ENCODE measurements around the gene SUDS3.

SUDS3 gene

DNA sequence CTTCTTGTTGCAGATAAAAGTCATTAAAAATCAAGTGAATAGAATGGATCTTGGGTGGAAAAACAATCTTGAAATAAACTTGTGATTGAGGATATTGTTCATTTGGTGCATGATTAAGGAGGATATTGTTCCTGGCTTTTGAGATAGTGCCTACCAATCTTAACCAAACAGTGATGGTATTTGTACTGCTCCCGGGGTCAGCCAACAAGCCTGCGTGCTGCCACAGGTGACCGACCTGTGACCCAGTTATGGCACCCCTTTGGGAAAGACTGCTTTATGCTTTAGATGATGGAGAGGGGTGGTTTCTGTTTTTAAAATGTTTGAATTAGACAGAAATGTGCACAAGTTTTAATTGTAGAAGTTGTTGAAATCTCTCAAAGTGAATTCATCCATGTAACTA, 41.6 kb downstream of the SUDS3 start:
- H3K36me3 ChIP-seq (ENCODE audit: low read depth), result peaks cover 17% of the 10 kb centered on the region
- peaks cover 12% of the 10 kb centered on the region for H3K4me1 ChIP-seq (ENCODE audit: insufficient read depth, poor library complexity, severe bottlenecking)
- H3K27me3 ChIP-seq (ENCODE audit: insufficient read depth, poor library complexity, severe bottlenecking), result no peaks in the 10 kb centered on the region
- no peak for DNase-seq (ENCODE audit: low spot score)
- H3K4me3 ChIP-seq (ENCODE audit: severe bottlenecking), result no peak overlapping the region
- H3K27ac ChIP-seq (ENCODE audit: poor library complexity, severe bottlenecking), result peak overlapping the region; percentile 34
- H3K9me3 ChIP-seq (ENCODE audit: severe bottlenecking), result no peaks in the 10 kb centered on the region
- ATAC-seq (ENCODE audit: low read depth), result no peak
- TF ChIP-seq, protein P1, sequence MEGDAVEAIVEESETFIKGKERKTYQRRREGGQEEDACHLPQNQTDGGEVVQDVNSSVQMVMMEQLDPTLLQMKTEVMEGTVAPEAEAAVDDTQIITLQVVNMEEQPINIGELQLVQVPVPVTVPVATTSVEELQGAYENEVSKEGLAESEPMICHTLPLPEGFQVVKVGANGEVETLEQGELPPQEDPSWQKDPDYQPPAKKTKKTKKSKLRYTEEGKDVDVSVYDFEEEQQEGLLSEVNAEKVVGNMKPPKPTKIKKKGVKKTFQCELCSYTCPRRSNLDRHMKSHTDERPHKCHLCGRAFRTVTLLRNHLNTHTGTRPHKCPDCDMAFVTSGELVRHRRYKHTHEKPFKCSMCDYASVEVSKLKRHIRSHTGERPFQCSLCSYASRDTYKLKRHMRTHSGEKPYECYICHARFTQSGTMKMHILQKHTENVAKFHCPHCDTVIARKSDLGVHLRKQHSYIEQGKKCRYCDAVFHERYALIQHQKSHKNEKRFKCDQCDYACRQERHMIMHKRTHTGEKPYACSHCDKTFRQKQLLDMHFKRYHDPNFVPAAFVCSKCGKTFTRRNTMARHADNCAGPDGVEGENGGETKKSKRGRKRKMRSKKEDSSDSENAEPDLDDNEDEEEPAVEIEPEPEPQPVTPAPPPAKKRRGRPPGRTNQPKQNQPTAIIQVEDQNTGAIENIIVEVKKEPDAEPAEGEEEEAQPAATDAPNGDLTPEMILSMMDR (IDR thresholded peaks at IDR 0.05; ENCODE audit: poor library complexity, severe bottlenecking), result no peak

DNA sequence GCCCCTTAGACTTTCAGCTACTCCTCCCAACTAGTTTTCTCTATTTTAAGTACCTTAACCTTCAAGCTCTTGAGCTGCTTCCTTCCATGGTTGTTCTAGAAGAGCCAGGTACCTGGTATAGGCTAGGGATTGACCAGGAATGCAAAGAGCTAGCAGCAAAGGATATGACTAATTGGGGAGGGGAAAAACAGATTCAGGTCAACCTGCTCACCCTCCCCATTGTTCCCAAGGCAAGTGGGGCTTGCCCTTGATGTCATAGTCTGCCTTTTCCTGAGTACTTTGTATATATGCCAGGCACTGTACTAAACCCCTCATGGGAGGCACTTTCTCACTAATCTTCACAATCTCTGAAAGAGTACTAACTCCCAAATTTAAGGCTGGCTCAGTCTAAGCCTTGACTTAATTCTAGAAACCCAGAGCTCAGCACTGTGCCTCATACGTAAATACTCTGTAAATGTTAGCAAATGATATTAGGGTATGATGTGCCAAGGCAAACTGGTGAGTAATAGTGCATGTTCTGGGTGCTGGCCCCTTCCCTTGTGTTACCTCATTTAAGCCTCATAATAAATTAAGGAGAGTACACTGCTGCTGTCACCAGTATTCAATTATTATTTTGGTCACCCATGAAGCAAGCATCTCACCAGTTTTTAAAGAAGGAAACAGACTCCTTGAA, 42.2 kb downstream of the SUDS3 start:
- Histone ChIP-seq H3K27ac (ENCODE audit: poor library complexity, severe bottlenecking) (peak overlapping the region; percentile 34), H3K9me3 (ENCODE audit: severe bottlenecking) (no peaks in the 10 kb centered on the region), H3K4me1 (ENCODE audit: insufficient read depth, poor library complexity, severe bottlenecking) (peaks cover 12% of the 10 kb centered on the region), H3K27me3 (ENCODE audit: insufficient read depth, poor library complexity, severe bottlenecking) (no peaks in the 10 kb centered on the region), H3K36me3 (ENCODE audit: low read depth) (peaks cover 11% of the 10 kb centered on the region), H3K4me3 (ENCODE audit: severe bottlenecking) (no peak overlapping the region)
- no peak for DNase-seq (ENCODE audit: low spot score)
- ATAC-seq (ENCODE audit: low read depth), result peak; percentile 83
- TF ChIP-seq, protein P1 (IDR thresholded peaks at IDR 0.05; ENCODE audit: poor library complexity, severe bottlenecking), result no peak

DNA sequence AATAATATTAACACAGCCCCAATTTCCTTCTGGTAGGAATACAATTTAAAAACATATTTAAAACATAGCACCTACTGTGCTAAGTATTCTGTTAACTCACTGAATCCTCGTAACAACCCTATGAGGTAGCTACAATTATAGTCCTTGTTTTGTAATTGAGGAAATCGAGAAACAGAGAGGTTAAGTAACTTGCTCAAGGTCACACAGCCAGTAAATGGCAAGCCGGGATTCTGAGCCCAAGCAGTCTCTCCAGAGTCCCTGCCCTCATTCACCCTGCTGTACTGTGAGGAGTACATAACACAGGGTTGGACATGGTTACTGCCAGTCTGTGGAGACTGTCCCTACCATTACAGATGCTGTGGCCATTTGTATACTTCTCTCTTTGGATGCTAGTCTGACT, 44.3 kb downstream of the SUDS3 start:
- Histone ChIP-seq H3K27me3 (ENCODE audit: insufficient read depth, poor library complexity, severe bottlenecking) (no peaks in the 10 kb centered on the region), H3K27ac (ENCODE audit: poor library complexity, severe bottlenecking) (no peak overlapping the region), H3K36me3 (ENCODE audit: low read depth) (no peaks in the 10 kb centered on the region; the same call in 1 of the 2 replicates), H3K9me3 (ENCODE audit: severe bottlenecking) (no peaks in the 10 kb centered on the region), H3K4me1 (ENCODE audit: insufficient read depth, poor library complexity, severe bottlenecking) (peaks cover 12% of the 10 kb centered on the region), H3K4me3 (ENCODE audit: severe bottlenecking) (no peak overlapping the region)
- TF ChIP-seq, protein P1 (IDR thresholded peaks at IDR 0.05; ENCODE audit: poor library complexity, severe bottlenecking), result no peak
- ATAC-seq (ENCODE audit: low read depth) (no peak), DNase-seq (ENCODE audit: low spot score) (no peak)

DNA sequence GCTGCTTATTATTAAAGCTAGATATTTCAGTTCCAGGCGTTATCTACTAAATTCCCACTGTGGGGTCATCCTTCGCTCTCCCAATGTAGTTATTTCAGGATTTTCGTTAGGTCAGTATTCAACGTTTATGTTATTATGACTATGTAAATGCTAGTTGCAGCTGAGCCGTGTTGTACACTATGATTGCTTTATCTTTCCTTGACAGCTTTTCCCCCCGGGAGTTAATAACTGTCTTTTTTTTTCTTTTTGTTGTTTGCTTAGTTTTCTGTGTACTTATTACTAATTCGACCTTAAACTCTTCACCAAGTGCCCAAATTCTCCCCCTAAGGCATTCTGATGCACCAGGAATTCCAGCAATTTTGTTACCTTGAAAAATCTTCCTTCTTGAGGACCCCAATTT, 48.5 kb downstream of the SUDS3 start:
- ATAC-seq (ENCODE audit: low read depth) (no peak), DNase-seq (ENCODE audit: low spot score) (no peak)
- no peaks in the 10 kb centered on the region for H3K27me3 ChIP-seq (ENCODE audit: insufficient read depth, poor library complexity, severe bottlenecking)
- no peak overlapping the region for H3K4me3 ChIP-seq (ENCODE audit: severe bottlenecking)
- H3K27ac ChIP-seq (ENCODE audit: poor library complexity, severe bottlenecking), result no peak overlapping the region
- no peaks in the 10 kb centered on the region for H3K4me1 ChIP-seq (ENCODE audit: insufficient read depth, poor library complexity, severe bottlenecking)
- no peaks in the 10 kb centered on the region for H3K36me3 ChIP-seq (ENCODE audit: low read depth)
- TF ChIP-seq, protein P1 (IDR thresholded peaks at IDR 0.05; ENCODE audit: poor library complexity, severe bottlenecking), result no peak
- no peaks in the 10 kb centered on the region for H3K9me3 ChIP-seq (ENCODE audit: severe bottlenecking)

DNA sequence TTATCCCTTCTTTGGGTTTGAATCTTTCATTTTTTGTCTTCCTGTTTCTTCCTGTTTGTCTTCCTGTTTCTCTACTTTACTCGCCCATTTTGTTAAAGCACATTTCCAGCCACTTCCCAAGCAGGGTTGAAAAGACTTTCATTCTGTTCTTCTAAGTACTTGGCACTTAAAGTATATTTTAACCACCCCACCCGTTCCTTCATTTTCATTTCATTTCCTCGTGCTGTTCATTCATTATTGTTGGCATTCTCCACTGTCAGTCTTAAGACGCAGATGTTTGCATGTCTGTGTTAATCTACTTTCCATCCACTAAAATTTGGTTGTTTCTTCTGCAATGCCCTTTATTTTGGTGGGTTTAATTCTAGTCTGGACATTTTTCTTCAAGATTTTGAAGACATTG, 49.0 kb downstream of the SUDS3 start:
- Histone ChIP-seq H3K27ac (ENCODE audit: poor library complexity, severe bottlenecking) (no peak overlapping the region), H3K9me3 (ENCODE audit: severe bottlenecking) (no peaks in the 10 kb centered on the region), H3K4me3 (ENCODE audit: severe bottlenecking) (no peak overlapping the region), H3K36me3 (ENCODE audit: low read depth) (no peaks in the 10 kb centered on the region), H3K4me1 (ENCODE audit: insufficient read depth, poor library complexity, severe bottlenecking) (peaks cover 1% of the 10 kb centered on the region), H3K27me3 (ENCODE audit: insufficient read depth, poor library complexity, severe bottlenecking) (no peaks in the 10 kb centered on the region)
- TF ChIP-seq, protein P1 (IDR thresholded peaks at IDR 0.05; ENCODE audit: poor library complexity, severe bottlenecking), result no peak
- no peak for DNase-seq (ENCODE audit: low spot score)
- ATAC-seq (ENCODE audit: low read depth), result no peak
